ENCODE data around the gene TALDO1. TPM values are rescaled to one million over a fixed set of nuclear protein-coding genes. Genes with fewer than 3 reads are reported as not detected.
A peak's percentile ranks its signal among the peaks of the same experiment; 100 is the strongest.

The TALDO1 gene
- total and polyA plus RNA-seq, 10 donors: 108 to 292 (median 208) TPM

DNA sequence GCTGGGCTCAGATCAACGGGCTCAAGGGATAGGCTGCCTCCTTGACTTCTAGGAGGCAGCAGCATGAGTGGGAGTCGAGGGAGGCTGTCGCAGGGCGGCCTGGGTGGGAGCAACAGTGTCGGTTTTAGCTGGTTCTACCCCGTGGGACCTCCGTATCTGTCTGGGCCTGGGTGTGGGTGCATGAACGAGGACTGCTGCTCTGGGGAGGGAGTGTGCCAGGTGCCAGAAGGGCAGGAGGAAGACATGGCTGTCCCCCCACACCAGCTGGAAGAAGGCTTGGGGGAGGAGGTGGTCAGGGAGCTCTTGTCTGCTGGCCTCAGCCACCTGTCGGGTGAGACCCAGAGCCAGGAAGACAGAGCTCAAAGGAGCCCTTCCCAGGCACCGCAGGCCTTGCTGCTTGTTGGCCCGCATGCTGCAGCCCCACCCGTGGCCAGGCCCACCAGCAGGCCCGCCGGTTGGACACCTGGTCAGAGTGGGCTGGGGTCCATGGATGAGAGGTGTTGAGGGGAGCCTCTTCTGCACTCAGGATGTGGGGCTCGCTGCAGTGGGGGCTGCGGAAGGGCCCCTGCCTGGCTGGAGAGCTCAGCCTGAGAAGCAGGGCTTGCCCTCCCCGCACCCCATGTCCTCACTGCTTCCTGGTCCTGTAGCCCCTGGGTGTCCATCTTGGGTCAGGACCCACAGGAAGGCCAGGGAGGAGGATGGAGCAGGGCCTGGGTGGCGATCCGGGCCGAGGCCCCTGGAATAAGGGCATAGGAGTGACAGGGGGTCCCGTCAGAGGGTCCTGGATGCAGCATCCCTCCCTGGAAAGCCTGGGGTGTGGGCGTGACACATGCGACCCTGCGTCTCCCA is 39.2 kb downstream of the TALDO1 start:
- Histone ChIP-seq H3K36me3 (peaks cover 0 to 9% (median 5%) of the 10 kb centered on the region in 6 donors), H3K4me1 (peaks cover 0 to 31% (median 18%) of the 10 kb centered on the region in 6 donors), H3K4me3 (no peak overlapping the region), H3K27ac (no peak overlapping the region), H3K9me3 (no peaks in the 10 kb centered on the region), H3K27me3 (replicated peaks in 1 of 7) (peaks cover 0 to 36% (median 26%) of the 10 kb centered on the region in 7 donors)
- intact Hi-C loops (cut with DNase I; ENCODE audit: low total_unique reads): no loop called here
- WGBS, 5 donors: 66 to 87% (median 81%) methylated on average over 11 to 24 of the region's 24 CpGs
- TF ChIP-seq, protein P1, sequence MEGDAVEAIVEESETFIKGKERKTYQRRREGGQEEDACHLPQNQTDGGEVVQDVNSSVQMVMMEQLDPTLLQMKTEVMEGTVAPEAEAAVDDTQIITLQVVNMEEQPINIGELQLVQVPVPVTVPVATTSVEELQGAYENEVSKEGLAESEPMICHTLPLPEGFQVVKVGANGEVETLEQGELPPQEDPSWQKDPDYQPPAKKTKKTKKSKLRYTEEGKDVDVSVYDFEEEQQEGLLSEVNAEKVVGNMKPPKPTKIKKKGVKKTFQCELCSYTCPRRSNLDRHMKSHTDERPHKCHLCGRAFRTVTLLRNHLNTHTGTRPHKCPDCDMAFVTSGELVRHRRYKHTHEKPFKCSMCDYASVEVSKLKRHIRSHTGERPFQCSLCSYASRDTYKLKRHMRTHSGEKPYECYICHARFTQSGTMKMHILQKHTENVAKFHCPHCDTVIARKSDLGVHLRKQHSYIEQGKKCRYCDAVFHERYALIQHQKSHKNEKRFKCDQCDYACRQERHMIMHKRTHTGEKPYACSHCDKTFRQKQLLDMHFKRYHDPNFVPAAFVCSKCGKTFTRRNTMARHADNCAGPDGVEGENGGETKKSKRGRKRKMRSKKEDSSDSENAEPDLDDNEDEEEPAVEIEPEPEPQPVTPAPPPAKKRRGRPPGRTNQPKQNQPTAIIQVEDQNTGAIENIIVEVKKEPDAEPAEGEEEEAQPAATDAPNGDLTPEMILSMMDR (IDR thresholded peaks at IDR 0.05 in 8 of 11, conservative IDR thresholded peaks at IDR 0.05 in 3 of 11): no peak
- TF ChIP-seq POLR2AphosphoS5 (IDR thresholded peaks at IDR 0.05) (peak in 1 of 3 donors; percentile 42), POLR2A (IDR thresholded peaks at IDR 0.05) (no peak)
- no peak for DNase-seq

DNA sequence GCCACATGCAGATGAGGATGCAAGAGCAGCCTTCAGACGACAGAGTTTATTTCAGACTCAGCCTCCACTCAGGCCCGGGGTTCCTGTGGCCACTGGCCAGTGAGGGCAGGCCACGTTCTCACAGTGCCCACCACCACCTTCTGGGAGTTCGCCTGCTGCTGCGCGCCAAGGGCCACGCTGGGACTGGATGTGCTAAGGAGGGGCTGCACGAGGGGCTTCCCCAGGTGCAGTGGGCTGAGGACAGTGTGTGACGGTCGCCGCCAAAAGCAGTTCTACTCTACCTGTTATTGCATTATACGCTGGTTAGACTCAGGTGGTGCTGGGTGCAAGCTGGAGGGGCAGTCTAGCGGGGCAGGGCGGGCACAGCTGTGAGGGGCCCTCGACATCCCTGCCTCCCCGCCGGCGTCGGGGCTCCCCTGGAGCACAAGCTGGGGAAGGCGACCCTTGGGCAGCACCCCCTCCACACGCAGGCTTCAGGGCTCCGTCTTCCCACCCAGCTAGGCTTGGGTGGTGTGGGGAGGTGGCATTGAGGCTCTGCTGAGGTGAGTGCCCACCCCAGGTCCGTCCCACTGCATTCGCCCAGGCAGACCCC is 39.9 kb downstream of the TALDO1 start:
- peaks cover 0 to 31% (median 18%) of the 10 kb centered on the region in 6 donors for H3K4me1 ChIP-seq
- TF ChIP-seq POLR2AphosphoS5 (IDR thresholded peaks at IDR 0.05) (peak in 1 of 3 donors; percentile 7), POLR2A (IDR thresholded peaks at IDR 0.05) (no peak)
- peaks cover 0 to 16% (median 12%) of the 10 kb centered on the region in 6 donors for H3K36me3 ChIP-seq
- no peak overlapping the region for H3K27ac ChIP-seq
- 84 to 93% (median 91%) methylated on average over 22 to 24 of the region's 24 CpGs for WGBS, 5 donors
- DNase-seq: no peak
- peaks cover 0 to 36% (median 26%) of the 10 kb centered on the region in 7 donors for H3K27me3 ChIP-seq (replicated peaks in 1 of 7)
- no peak overlapping the region for H3K4me3 ChIP-seq
- intact Hi-C loops (cut with DNase I; ENCODE audit: low total_unique reads): no loop called here
- no peaks in the 10 kb centered on the region for H3K9me3 ChIP-seq

DNA sequence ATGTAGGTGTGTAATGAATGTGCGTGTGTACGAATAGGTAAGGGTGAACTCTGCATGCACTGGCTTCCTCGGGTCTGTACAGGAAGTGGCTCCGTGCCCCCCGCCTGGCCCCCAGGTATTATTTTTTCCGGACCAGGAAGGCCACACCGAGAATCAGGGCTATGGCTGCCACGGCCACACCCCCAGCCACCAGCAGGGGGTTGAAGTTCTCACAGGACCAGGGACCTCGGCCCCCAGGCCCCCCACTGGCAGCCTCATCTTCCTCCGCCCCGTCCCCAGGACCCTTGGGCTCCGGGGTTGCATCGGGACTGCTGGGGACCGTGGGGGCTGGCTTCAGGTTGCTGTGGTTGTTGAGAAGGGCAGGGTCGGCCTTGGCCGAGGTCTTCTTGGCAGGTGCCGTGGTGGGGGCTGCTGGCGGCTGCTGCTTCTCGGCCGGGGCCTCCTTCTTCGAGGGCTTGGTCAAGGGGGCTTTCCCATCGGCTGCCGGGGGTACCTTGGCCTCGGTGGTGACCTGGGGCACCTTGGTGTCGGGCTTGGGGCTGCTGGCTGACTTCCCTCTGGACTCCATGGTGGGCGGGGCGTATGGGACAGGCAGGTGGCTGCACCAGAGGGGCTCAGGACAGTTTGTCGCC is 40.9 kb downstream of the TALDO1 start:
- Histone ChIP-seq H3K9me3 (no peaks in the 10 kb centered on the region), H3K4me3 (no peak overlapping the region), H3K27ac (no peak overlapping the region), H3K36me3 (peaks cover 0 to 25% (median 21%) of the 10 kb centered on the region in 6 donors), H3K27me3 (replicated peaks in 1 of 7) (peaks cover 0 to 36% (median 26%) of the 10 kb centered on the region in 7 donors), H3K4me1 (peaks cover 0 to 31% (median 18%) of the 10 kb centered on the region in 6 donors)
- intact Hi-C loops (cut with DNase I; ENCODE audit: low total_unique reads): no loop called here
- no peak for DNase-seq
- TF ChIP-seq POLR2AphosphoS5 (IDR thresholded peaks at IDR 0.05) (no peak), POLR2A (IDR thresholded peaks at IDR 0.05) (no peak)
- TF ChIP-seq, protein P1 (IDR thresholded peaks at IDR 0.05 in 8 of 11, conservative IDR thresholded peaks at IDR 0.05 in 3 of 11): peak in 1 of 11 experiments; percentile 21
- 36 to 51% (median 47%) methylated on average over 19 to 28 of the region's 28 CpGs for WGBS, 5 donors

DNA sequence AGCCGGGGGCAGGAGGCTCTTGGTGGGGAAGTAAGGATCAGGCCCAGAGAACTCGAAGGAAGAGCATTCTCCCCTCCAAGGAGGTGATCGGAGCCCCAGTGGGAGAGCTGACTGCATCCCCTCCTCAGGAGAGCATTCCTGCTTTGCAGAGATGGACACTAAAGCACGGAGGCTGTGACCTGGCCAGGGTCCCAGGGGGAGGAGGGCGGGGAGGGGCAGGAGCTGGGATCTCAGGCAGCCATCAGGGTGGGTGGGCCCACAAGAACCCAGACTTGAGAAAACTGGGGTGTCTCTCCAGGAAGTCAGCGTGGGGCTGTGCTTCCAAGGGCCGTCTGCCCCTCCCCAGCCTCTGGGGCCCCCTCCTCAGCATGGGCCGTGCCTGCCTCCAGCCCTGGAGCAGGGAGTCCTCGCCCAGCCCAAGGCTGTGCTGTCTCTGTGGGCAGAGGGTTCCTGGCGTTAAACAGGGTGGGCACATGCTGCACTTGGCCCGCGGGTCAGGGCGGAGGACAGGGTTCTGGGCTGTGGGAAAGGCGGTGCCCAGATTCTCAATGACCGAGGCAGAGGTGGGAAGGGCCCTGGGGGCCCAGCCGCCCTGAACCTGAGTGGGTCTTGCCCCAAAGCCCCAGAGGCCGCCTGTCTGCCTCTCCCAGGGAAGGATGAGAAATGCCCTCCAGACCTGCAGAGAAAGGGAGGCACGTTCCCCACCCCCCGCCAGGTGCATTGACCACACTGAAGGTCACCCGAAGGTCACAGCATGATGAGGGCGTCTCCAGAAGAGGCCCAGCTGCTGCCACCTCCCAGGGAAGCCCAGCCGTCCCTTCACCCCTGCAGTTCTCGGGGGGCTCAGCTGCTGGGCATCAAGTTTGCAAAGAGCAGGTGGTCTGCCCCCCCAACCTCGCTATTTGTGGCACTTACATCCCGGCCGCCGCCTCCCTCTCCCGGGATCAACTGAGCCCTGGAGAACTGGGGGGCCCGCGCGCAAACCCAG is 42.0 kb downstream of the TALDO1 start:
- intact Hi-C loops (cut with DNase I; ENCODE audit: low total_unique reads): no loop called here
- no peak for DNase-seq
- H3K27ac ChIP-seq: no peak overlapping the region
- H3K27me3 ChIP-seq (replicated peaks in 1 of 7): peaks cover 0 to 36% (median 26%) of the 10 kb centered on the region in 7 donors
- peak overlapping the region in 1 of 8 donors; percentile 51 for H3K4me3 ChIP-seq
- TF ChIP-seq POLR2AphosphoS5 (IDR thresholded peaks at IDR 0.05) (peak in 1 of 3 donors; percentile 32), POLR2A (IDR thresholded peaks at IDR 0.05) (no peak)
- TF ChIP-seq, protein P1 (IDR thresholded peaks at IDR 0.05 in 8 of 11, conservative IDR thresholded peaks at IDR 0.05 in 3 of 11): no peak
- H3K36me3 ChIP-seq: peaks cover 0 to 35% (median 25%) of the 10 kb centered on the region in 6 donors
- 30 to 55% (median 44%) methylated on average over 17 to 31 of the region's 31 CpGs for WGBS, 5 donors
- peaks cover 0 to 31% (median 16%) of the 10 kb centered on the region in 6 donors for H3K4me1 ChIP-seq
- H3K9me3 ChIP-seq: no peaks in the 10 kb centered on the region

Data from spleen (tissue), 11 donors.